Neural cell (in vitro differentiated cells): ENCODE data around the gene ITGA1.

Experiments
- EP300 ChIP-seq: fragments of 450-650 bp; conservative IDR thresholded peaks from 2 replicates; pipeline ENCODE4 v1.6.1; 2014; ENCODE audit warnings: antibody characterized with exemption, mild to moderate bottlenecking, moderate library complexity; ENCODE audit not compliant: poor library complexity, severe bottlenecking
- POLR2AphosphoS5 ChIP-seq: IDR thresholded peaks from 2 replicates; pipeline ENCODE4 v1.6.1; 2012
- REST ChIP-seq: IDR thresholded peaks from 2 replicates; pipeline ENCODE4 v1.6.1; 2012; ENCODE audit warnings: borderline replicate concordance
- SMC3 ChIP-seq: fragments of 450-650 bp; conservative IDR thresholded peaks from 2 replicates; pipeline ENCODE4 v1.6.1; 2014; ENCODE audit warnings: antibody characterized with exemption, mild to moderate bottlenecking, moderate library complexity; ENCODE audit not compliant: poor library complexity
- TAF1 ChIP-seq: IDR thresholded peaks from 2 replicates; pipeline ENCODE4 v1.6.1; 2012; ENCODE audit warnings: low read depth
- TF ChIP-seq, protein P1 (sequence below): fragments of 450-650 bp; IDR thresholded peaks from 2 replicates; pipeline ENCODE4 v1.5.1; 2014; ENCODE audit warnings: antibody characterized with exemption, mild to moderate bottlenecking, moderate library complexity; ENCODE audit not compliant: poor library complexity, severe bottlenecking

- no peak for TF ChIP-seq EP300
- TF ChIP-seq REST = no peak
- no peak for TF ChIP-seq POLR2AphosphoS5
- no peak for TF ChIP-seq TAF1
- no peak for TF ChIP-seq SMC3
- TF ChIP-seq, protein P1, sequence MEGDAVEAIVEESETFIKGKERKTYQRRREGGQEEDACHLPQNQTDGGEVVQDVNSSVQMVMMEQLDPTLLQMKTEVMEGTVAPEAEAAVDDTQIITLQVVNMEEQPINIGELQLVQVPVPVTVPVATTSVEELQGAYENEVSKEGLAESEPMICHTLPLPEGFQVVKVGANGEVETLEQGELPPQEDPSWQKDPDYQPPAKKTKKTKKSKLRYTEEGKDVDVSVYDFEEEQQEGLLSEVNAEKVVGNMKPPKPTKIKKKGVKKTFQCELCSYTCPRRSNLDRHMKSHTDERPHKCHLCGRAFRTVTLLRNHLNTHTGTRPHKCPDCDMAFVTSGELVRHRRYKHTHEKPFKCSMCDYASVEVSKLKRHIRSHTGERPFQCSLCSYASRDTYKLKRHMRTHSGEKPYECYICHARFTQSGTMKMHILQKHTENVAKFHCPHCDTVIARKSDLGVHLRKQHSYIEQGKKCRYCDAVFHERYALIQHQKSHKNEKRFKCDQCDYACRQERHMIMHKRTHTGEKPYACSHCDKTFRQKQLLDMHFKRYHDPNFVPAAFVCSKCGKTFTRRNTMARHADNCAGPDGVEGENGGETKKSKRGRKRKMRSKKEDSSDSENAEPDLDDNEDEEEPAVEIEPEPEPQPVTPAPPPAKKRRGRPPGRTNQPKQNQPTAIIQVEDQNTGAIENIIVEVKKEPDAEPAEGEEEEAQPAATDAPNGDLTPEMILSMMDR = no peak
Observed at GRCh38 chr5:52881468-52881867, 93.8 kb downstream of the ITGA1 start.
